HepG2 (cell line): ENCODE measurements around the gene PGM2. TPM values are rescaled to one million over a fixed set of nuclear protein-coding genes. Genes with fewer than 3 reads are reported as not detected.
A peak's percentile ranks its signal among the peaks of the same experiment; 100 is the strongest.

Experiments
- AHDC1 ChIP-seq: sonication (generic); formaldehyde crosslinking; IDR thresholded peaks from 2 replicates; pipeline ENCODE4 v1.5.1; 2020; ENCODE audit warnings: mild to moderate bottlenecking, missing genetic modification reagents, borderline replicate concordance
- CEBPG ChIP-seq: IDR thresholded peaks from 2 replicates; pipeline ENCODE4 v1.6.1; 2016
- KDM5A ChIP-seq: fragments of 200-600 bp; sonication (generic); IDR thresholded peaks from 2 replicates; pipeline ENCODE4 v1.7.0; 2018; ENCODE audit warnings: antibody characterized with exemption, mild to moderate bottlenecking, low read length, borderline replicate concordance
- RFX5 ChIP-seq: IDR thresholded peaks from 2 replicates; pipeline ENCODE4 v1.6.1; 2011; ENCODE audit warnings: low read depth, low read length, improper control_type of control experiment
- ZNF468 ChIP-seq: sonication (generic); formaldehyde crosslinking; IDR thresholded peaks from 2 replicates; pipeline ENCODE4 v1.8.0; 2022; ENCODE audit warnings: mild to moderate bottlenecking, moderate library complexity, missing genetic modification reagents
- ZNF790 ChIP-seq: sonication (generic); formaldehyde crosslinking; IDR thresholded peaks from 2 replicates; pipeline ENCODE4 v1.8.0; 2022; ENCODE audit warnings: missing genetic modification reagents, mild to moderate bottlenecking, borderline replicate concordance
- ZSCAN31 ChIP-seq: sonication (generic); formaldehyde crosslinking; IDR thresholded peaks from 2 replicates; pipeline ENCODE4 v1.5.0; 2020; ENCODE audit warnings: low read depth, mild to moderate bottlenecking, missing genetic modification reagents
- polyA plus RNA-seq, 8 experiments: library from polyadenylated mRNA; depleted of rRNA in 3 of 8; stranded (reverse) in 7 of 8; unstranded in 1 of 8; fragments of >200 nt; fragmentation: Illumina TruSeq in 4 of 8; extraction: Trizol in 4 of 8; gene quantifications; 2 replicates each; pipeline versions ENCODE4 v1.2.1 to v1.2.3, GENCODE V29; 2011 to 2016; ENCODE audit warnings: low read depth in 4 of 8, missing spikeins in 1 of 8, mixed read lengths in 1 of 8; ENCODE audit not compliant: insufficient read depth in 1 of 8
- total RNA-seq, 5 experiments: library from RNA; depleted of rRNA; stranded (reverse); fragments of >200 nt; fragmentation: Illumina TruSeq; extraction: Trizol; gene quantifications; 2 replicates each; pipeline ENCODE4 v1.2.3, GENCODE V29; 2016; ENCODE audit warnings: low read depth in 1 of 5
- TF ChIP-seq, protein P1 (sequence below): sonication (generic); formaldehyde crosslinking; IDR thresholded peaks from 2 replicates; pipeline ENCODE4 v1.4.0; 2020; ENCODE audit warnings: missing genetic modification reagents, borderline replicate concordance
- TF ChIP-seq, protein P2 (sequence below): IDR thresholded peaks from 2 replicates; pipeline ENCODE4 v1.6.1; 2016; ENCODE audit warnings: low read depth
- TF ChIP-seq, protein P3 (sequence below), 2 experiments: sonication (generic) in 1 of 2; formaldehyde crosslinking in 1 of 2; IDR thresholded peaks; 2 replicates each; pipeline versions ENCODE4 v1.5.1 to v1.6.1; 2011 to 2020; ENCODE audit warnings: borderline replicate concordance in 1 of 2, low read depth in 1 of 2, low read length in 1 of 2, mild to moderate bottlenecking in 1 of 2, missing genetic modification reagents in 1 of 2, moderate library complexity in 1 of 2

Gene PGM2
- total and polyA plus RNA-seq, 2 of the 13 experiments (the other 11 are each of a cell fraction or from before 2014, with no cell fraction given), result 14.6 to 36.9 TPM

- TF ChIP-seq, protein P1, sequence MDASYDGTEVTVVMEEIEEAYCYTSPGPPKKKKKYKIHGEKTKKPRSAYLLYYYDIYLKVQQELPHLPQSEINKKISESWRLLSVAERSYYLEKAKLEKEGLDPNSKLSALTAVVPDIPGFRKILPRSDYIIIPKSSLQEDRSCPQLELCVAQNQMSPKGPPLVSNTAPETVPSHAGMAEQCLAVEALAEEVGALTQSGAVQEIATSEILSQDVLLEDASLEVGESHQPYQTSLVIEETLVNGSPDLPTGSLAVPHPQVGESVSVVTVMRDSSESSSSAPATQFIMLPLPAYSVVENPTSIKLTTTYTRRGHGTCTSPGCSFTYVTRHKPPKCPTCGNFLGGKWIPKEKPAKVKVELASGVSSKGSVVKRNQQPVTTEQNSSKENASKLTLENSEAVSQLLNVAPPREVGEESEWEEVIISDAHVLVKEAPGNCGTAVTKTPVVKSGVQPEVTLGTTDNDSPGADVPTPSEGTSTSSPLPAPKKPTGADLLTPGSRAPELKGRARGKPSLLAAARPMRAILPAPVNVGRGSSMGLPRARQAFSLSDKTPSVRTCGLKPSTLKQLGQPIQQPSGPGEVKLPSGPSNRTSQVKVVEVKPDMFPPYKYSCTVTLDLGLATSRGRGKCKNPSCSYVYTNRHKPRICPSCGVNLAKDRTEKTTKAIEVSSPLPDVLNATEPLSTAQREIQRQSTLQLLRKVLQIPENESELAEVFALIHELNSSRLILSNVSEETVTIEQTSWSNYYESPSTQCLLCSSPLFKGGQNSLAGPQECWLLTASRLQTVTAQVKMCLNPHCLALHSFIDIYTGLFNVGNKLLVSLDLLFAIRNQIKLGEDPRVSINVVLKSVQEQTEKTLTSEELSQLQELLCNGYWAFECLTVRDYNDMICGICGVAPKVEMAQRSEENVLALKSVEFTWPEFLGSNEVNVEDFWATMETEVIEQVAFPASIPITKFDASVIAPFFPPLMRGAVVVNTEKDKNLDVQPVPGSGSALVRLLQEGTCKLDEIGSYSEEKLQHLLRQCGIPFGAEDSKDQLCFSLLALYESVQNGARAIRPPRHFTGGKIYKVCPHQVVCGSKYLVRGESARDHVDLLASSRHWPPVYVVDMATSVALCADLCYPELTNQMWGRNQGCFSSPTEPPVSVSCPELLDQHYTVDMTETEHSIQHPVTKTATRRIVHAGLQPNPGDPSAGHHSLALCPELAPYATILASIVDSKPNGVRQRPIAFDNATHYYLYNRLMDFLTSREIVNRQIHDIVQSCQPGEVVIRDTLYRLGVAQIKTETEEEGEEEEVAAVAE (CRISPR knock-in tag), result no peak
- TF ChIP-seq, protein P2, sequence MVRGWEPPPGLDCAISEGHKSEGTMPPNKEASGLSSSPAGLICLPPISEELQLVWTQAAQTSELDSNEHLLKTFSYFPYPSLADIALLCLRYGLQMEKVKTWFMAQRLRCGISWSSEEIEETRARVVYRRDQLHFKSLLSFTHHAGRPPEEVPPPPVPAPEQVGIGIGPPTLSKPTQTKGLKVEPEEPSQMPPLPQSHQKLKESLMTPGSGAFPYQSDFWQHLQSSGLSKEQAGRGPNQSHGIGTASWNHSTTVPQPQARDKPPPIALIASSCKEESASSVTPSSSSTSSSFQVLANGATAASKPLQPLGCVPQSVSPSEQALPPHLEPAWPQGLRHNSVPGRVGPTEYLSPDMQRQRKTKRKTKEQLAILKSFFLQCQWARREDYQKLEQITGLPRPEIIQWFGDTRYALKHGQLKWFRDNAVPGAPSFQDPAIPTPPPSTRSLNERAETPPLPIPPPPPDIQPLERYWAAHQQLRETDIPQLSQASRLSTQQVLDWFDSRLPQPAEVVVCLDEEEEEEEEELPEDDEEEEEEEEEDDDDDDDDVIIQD, result 0 out of 2 replicates have a peak, but pooled peaks have one; percentile 31
- TF ChIP-seq AHDC1 (CRISPR knock-in tag), result peak; percentile 75; the same call in 1 of the 2 replicates
- TF ChIP-seq ZSCAN31, result no peak
- TF ChIP-seq RFX5, result no peak
- TF ChIP-seq, protein P3, sequence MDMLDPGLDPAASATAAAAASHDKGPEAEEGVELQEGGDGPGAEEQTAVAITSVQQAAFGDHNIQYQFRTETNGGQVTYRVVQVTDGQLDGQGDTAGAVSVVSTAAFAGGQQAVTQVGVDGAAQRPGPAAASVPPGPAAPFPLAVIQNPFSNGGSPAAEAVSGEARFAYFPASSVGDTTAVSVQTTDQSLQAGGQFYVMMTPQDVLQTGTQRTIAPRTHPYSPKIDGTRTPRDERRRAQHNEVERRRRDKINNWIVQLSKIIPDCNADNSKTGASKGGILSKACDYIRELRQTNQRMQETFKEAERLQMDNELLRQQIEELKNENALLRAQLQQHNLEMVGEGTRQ (IDR thresholded peaks at IDR 0.05; ENCODE audit: low read depth, low read length), result no peak
- TF ChIP-seq, protein P3 (CRISPR knock-in tag; IDR thresholded peaks at IDR 0.05; ENCODE audit: borderline replicate concordance), result no peak
- TF ChIP-seq ZNF468, result no peak
- no peak for TF ChIP-seq KDM5A
- no peak for TF ChIP-seq ZNF790 (CRISPR knock-in tag)
- peak; percentile 86 for TF ChIP-seq CEBPG (CRISPR knock-in tag)
These were observed 46.9 kb downstream of the PGM2 start (continued) for GRCh38 chr4:37873386-37873785.
